PC-9 (cell line): ENCODE measurements around the gene VANGL2.

Source experiments
- EZH2 ChIP-seq: fragments of 200-600 bp; sonication (generic); IDR thresholded peaks from 2 replicates; pipeline ENCODE4 v1.8.0; 2017; ENCODE audit warnings: antibody characterized with exemption, low read depth
- TF ChIP-seq, protein P1 (sequence below): fragments of 200-600 bp; sonication (generic); conservative IDR thresholded peaks from 2 replicates; pipeline ENCODE4 v1.6.1; 2017; ENCODE audit warnings: mixed run types, antibody characterized with exemption, mild to moderate bottlenecking, moderate library complexity

GRCh38 chr1:160431571-160431970, 31.2 kb downstream of the VANGL2 start:
- TF ChIP-seq, protein P1, sequence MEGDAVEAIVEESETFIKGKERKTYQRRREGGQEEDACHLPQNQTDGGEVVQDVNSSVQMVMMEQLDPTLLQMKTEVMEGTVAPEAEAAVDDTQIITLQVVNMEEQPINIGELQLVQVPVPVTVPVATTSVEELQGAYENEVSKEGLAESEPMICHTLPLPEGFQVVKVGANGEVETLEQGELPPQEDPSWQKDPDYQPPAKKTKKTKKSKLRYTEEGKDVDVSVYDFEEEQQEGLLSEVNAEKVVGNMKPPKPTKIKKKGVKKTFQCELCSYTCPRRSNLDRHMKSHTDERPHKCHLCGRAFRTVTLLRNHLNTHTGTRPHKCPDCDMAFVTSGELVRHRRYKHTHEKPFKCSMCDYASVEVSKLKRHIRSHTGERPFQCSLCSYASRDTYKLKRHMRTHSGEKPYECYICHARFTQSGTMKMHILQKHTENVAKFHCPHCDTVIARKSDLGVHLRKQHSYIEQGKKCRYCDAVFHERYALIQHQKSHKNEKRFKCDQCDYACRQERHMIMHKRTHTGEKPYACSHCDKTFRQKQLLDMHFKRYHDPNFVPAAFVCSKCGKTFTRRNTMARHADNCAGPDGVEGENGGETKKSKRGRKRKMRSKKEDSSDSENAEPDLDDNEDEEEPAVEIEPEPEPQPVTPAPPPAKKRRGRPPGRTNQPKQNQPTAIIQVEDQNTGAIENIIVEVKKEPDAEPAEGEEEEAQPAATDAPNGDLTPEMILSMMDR: no peak
- no peak for TF ChIP-seq EZH2
